ENCODE data around the gene AP1B1. TPM values are rescaled to one million over a fixed set of nuclear protein-coding genes. Genes with fewer than 3 reads are reported as not detected.

The AP1B1 gene
- total and polyA plus RNA-seq, 2 of the 4 experiments (the other 2 are of a cell fraction): 55.7 to 70.8 TPM

- no peak overlapping the region for H2BK5ac ChIP-seq (ENCODE audit: low read depth, low read length, poor library complexity, severe bottlenecking)
- H3K18ac ChIP-seq (ENCODE audit: low read depth, low read length): no peak overlapping the region
- TF ChIP-seq ELK1 (IDR thresholded peaks at IDR 0.05; ENCODE audit: borderline replicate concordance, low read depth, low read length) (no peak), RCOR1 (IDR thresholded peaks at IDR 0.05; ENCODE audit: insufficient replicate concordance, low read length) (no peak), POLR2A (IDR thresholded peaks at IDR 0.05; ENCODE audit: low read depth, low read length) (no peak), FOS (IDR thresholded peaks at IDR 0.05; ENCODE audit: low read depth, low read length) (no peak), MAZ (IDR thresholded peaks at IDR 0.05; ENCODE audit: borderline replicate concordance, low read depth, low read length) (no peak), NFE2L2 (IDR thresholded peaks at IDR 0.05; ENCODE audit: low read depth, low read length) (no peak), RFX5 (IDR thresholded peaks at IDR 0.05; ENCODE audit: low read depth, low read length) (no peak)
- dilution Hi-C loops (cut with HindIII; ENCODE audit: low sequenced_read_pairs, unreplicated experiment) (no loop called here), intact Hi-C loops (cut with micrococcal nuclease) (no loop called here), in situ Hi-C loops (cut with MboI; ENCODE audit: low sequenced_read_pairs) (no loop called here)
- no peak overlapping the region for H3K9ac ChIP-seq (ENCODE audit: low read depth, low read length)
- 92% methylated on average over 10 of the region's 25 CpGs; no CpG with 5 or more reads in 1 of the 2 experiments for WGBS, 2 experiments (ENCODE audit: extremely low coverage in 2 of 2, insufficient read length in 1 of 2)
- ChIA-PET CTCF (interaction anchor here (0.9 kb wide), 1 partner anchor 9 kb away, joined by 3 read pairs; no protein-coding TSS in a partner anchor), POLR2A (ENCODE audit: unreplicated experiment) (interaction anchor here (0.5 to 0.6 kb wide), 2 partner anchors 41 to 1266 kb away, joined by 3 read pairs; no protein-coding TSS in a partner anchor)
- no peak overlapping the region for H3K56ac ChIP-seq (ENCODE audit: extremely low read depth, insufficient read depth, low read length)
- H3K27me3 ChIP-seq (ENCODE audit: control insufficient read depth, insufficient read depth, low read length): peaks cover 41% of the 10 kb centered on the region
- H3K9me1 ChIP-seq (ENCODE audit: insufficient read depth, low read length): peaks cover 5% of the 10 kb centered on the region; the same call in 1 of the 2 replicates
- H3K79me1 ChIP-seq (ENCODE audit: low read depth in 1 of 2, low read length in 2 of 2): peaks cover 5 to 37% of the 10 kb centered on the region in 2 experiments; a peak in 3 of 4 replicates
- no peak overlapping the region for H2AFZ ChIP-seq (replicated peaks; ENCODE audit: low read length, poor library complexity)
- H2BK120ac ChIP-seq (ENCODE audit: low read depth, low read length): no peak overlapping the region
- no TSS peak for BruUV-seq (replicated peaks)
- no peak overlapping the region for H2BK20ac ChIP-seq (ENCODE audit: low read depth, low read length)
- no peak overlapping the region for H3K4me2 ChIP-seq (ENCODE audit: low read depth, low read length)
- ATAC-seq (ENCODE audit: low read depth): no peak
- no peak overlapping the region for H3K23ac ChIP-seq (ENCODE audit: low read depth, low read length)
- no peak overlapping the region for H3K4ac ChIP-seq (ENCODE audit: low read depth, low read length)
- no peak overlapping the region for H2BK15ac ChIP-seq (ENCODE audit: low read depth, low read length)
- H4K8ac ChIP-seq (ENCODE audit: low read depth in 2 of 2, low read length in 2 of 2): no peak overlapping the region
- peaks cover 34% of the 10 kb centered on the region for H4K20me1 ChIP-seq (ENCODE audit: insufficient read depth, low read length)
- H3K4me3 ChIP-seq (ENCODE audit: insufficient read depth, low read depth, low read length): no peak overlapping the region
- no peak overlapping the region for H3K14ac ChIP-seq (replicated peaks; ENCODE audit: low read depth, low read length)
- no peak overlapping the region for H2AK5ac ChIP-seq (ENCODE audit: low read depth, low read length)
- DNase-seq: no peak
- H4K91ac ChIP-seq (ENCODE audit: insufficient read depth, low read depth, low read length): no peak overlapping the region
- H3K27ac ChIP-seq (ENCODE audit: insufficient read depth, low read length): no peak overlapping the region
- H4K5ac ChIP-seq (ENCODE audit: low read depth, low read length): no peak overlapping the region
- H3K4me1 ChIP-seq (ENCODE audit: control insufficient read depth, insufficient read depth, low read length): peaks cover 15% of the 10 kb centered on the region
- H3K9me3 ChIP-seq (ENCODE audit: control insufficient read depth, insufficient read depth, low read length): no peaks in the 10 kb centered on the region
- H2AK9ac ChIP-seq (replicated peaks; ENCODE audit: low read depth, low read length, poor library complexity): no peak overlapping the region
- peaks cover 2% of the 10 kb centered on the region; the same call in 1 of the 2 replicates for H3K36me3 ChIP-seq (ENCODE audit: control insufficient read depth, insufficient read depth, low read length)
Measured at GRCh38 chr22:29312218-29313125, 75.9 kb downstream of the AP1B1 start.

Measured in IMR-90 (cell line).